ENCODE results near the gene SHANK2. TPM values are rescaled to one million over a fixed set of nuclear protein-coding genes. Genes with fewer than 3 reads are reported as not detected.

SHANK2 gene
- total RNA-seq, 1 experiment from 2014 or later: 23.8 TPM

DNA sequence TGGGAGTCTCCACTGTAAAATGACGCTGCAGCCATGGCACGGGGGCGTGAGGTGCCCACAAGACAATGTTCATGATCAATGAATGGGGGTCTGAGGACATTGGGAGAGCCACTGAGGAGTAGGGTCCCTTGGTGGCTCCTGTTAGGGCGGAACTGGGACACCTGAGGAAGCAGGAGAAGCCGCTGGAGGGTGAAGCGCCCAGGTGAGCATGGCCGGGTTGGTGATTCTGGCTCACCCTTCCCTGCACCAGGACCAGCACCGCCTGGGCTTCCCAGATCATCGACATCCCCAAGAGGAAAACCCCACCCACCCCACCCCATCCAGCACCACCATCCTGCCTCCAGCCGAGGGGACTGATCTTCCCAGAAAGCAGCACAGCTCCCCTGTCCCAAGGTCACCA is 30.6 kb downstream of the SHANK2 start:
- Histone ChIP-seq H2BK20ac (ENCODE audit: low read depth, low read length, poor library complexity, severe bottlenecking) (no peak overlapping the region), H3K27ac (ENCODE audit: insufficient read length, low read depth, low read length) (no peak overlapping the region), H3K79me1 (ENCODE audit: insufficient read depth, low read depth, low read length, poor library complexity, severe bottlenecking) (peaks cover 6% of the 10 kb centered on the region), H4K20me1 (ENCODE audit: control insufficient read depth, insufficient read depth, insufficient read length) (no peaks in the 10 kb centered on the region), H3K23me2 (ENCODE audit: insufficient read length, low read depth, low read length, poor library complexity, severe bottlenecking) (no peaks in the 10 kb centered on the region), H3K56ac (ENCODE audit: insufficient read length, low read depth, low read length) (no peak overlapping the region), H2AK5ac (ENCODE audit: insufficient read length, low read length) (no peak overlapping the region), H4K91ac (ENCODE audit: insufficient read length, low read depth, low read length) (no peak overlapping the region), H2BK12ac (ENCODE audit: insufficient read length, low read depth, low read length) (no peak overlapping the region), H3T11ph (ENCODE audit: low read length) (no peak overlapping the region), H2BK120ac (ENCODE audit: low read depth, low read length, poor library complexity, severe bottlenecking) (no peak overlapping the region), H3K4me1 (ENCODE audit: insufficient read depth, low read length) (no peaks in the 10 kb centered on the region), H3K9ac (ENCODE audit: extremely low read depth, insufficient read length, low read length) (no peak overlapping the region), H4K5ac (ENCODE audit: insufficient read length, low read depth, low read length) (no peak overlapping the region), H4K8ac (replicated peaks; ENCODE audit: insufficient read length, low read depth, low read length) (no peak overlapping the region), H3K4ac (ENCODE audit: low read depth, low read length) (no peak overlapping the region), H2BK15ac (ENCODE audit: low read depth, low read length) (no peak overlapping the region), H3K79me2 (ENCODE audit: insufficient read depth, low read length) (no peaks in the 10 kb centered on the region; the same call in 1 of the 2 replicates), H3K14ac (ENCODE audit: insufficient read depth, low read length) (no peak overlapping the region), H3K4me2 (ENCODE audit: insufficient read depth, insufficient read length, low read length) (no peak overlapping the region), H3K23ac (ENCODE audit: insufficient read length, low read depth, low read length) (no peak overlapping the region), H3K18ac (ENCODE audit: insufficient read length, low read depth, low read length) (no peak overlapping the region), H3K27me3 (ENCODE audit: insufficient read depth, low read length) (no peaks in the 10 kb centered on the region), H2BK5ac (ENCODE audit: insufficient read length, low read length) (no peak overlapping the region), H3K9me3 (ENCODE audit: control insufficient read depth, low read depth, low read length) (no peaks in the 10 kb centered on the region), H2AFZ (ENCODE audit: low read length) (no peak overlapping the region)
- H3K36me3 Mint-ChIP-seq (ENCODE audit: insufficient read depth in 1 of 3, low read depth in 3 of 3): peaks cover 15 to 39% (median 33%) of the 10 kb centered on the region in 3 experiments; a peak in 6 of 7 replicates
- DNase-seq: no peak
- peaks cover 6 to 7% of the 10 kb centered on the region in 2 experiments; a peak in 3 of 4 replicates for H3K4me1 Mint-ChIP-seq
- TF ChIP-seq CTCF (conservative IDR thresholded peaks at IDR 0.05): no peak
- no peaks in the 10 kb centered on the region for H3K27me3 Mint-ChIP-seq (ENCODE audit: low read depth)
- peak overlapping the region in 2 of 3 experiments; percentile 76 to 80; a peak in 3 of 7 replicates for H3K27ac Mint-ChIP-seq
- no peak overlapping the region for H3K4me3 Mint-ChIP-seq
- WGBS (ENCODE audit: extremely low coverage, insufficient read length, low lambda C conversion rate): no CpG with 5 or more reads among the region's 10 CpGs
- H3K9me3 Mint-ChIP-seq: peaks cover 5 to 9% of the 10 kb centered on the region in 2 experiments; a peak in 4 of 5 replicates

Measured in H9 (cell line).